NCI-H1930 (cell line): ENCODE results near the gene RRAGD.
"Not testable (repeated sequence)": the region's sequence is repeated elsewhere in the genome, so short reads cannot be mapped to it uniquely, and the experiment has no call there.

Source experiments
- DNase-seq, 2 experiments: peaks; one replicate each; lab custom pipeline; 2025; lab: John Stamatoyannopoulos, UW

Gene RRAGD

GRCh38 chr6:89411145-89412070, 665 bp downstream of the RRAGD start:
- DNase-seq, result no peak

- no peak for DNase-seq
Observed at GRCh38 chr6:89410788-89411144, 1.3 kb downstream of the RRAGD start.

- no peak for DNase-seq
Observed at GRCh38 chr6:89410231-89410761, 1.8 kb downstream of the RRAGD start.

GRCh38 chr6:89409461-89410035, 2.5 kb downstream of the RRAGD start:
- DNase-seq, result no peak

GRCh38 chr6:89406141-89406540, 5.9 kb downstream of the RRAGD start:
- DNase-seq, result no peak

GRCh38 chr6:89404512-89404911, 7.6 kb downstream of the RRAGD start:
- DNase-seq, result no peak

DNA sequence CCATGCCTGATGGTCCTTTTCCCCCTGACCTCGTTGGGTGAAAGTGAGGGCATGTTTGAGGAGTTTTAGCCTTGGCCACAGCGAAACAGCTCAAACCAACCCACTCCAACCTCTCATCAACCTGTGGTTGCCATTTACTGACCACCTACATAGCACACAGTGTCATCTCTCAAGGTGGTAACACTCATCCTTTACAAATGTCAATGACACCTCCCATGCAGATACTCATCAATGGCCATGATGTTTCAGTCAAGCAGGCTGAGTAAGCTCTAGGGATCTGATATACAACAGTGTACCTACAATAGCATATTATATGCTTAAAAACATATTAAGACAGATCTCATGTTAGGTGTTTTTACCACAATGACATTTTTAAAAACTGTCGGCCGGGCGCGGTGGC, 9.3 kb downstream of the RRAGD start:
- DNase-seq, result no peak

GRCh38 chr6:89400912-89401399, 11.1 kb downstream of the RRAGD start:
- no peak for DNase-seq

GRCh38 chr6:89400050-89400449, 12.0 kb downstream of the RRAGD start:
- DNase-seq, result no peak

- DNase-seq, result no peak
Observed at GRCh38 chr6:89398762-89399525, 13.1 kb downstream of the RRAGD start.

DNA sequence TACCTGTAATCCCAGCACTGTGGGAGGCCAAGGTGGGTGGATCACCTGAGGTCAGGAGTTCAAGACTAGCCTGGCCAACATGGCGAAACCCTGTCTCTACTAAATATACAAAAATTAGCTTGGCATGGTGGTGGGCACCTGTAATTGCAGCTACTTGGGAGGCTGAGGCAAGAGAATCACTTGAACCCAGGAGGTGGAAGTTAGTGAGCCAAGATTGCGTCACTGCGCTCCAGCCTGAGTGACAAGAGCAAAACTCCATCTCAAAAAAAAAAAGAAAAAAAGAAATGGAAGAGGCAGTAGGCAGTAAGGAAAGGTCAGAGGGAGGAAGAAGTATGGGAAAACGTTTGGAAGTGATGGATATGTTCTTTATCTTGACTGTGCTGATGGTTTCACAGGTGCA, 14.2 kb downstream of the RRAGD start:
- not testable (repeated sequence) for DNase-seq

GRCh38 chr6:89393659-89394058, 18.4 kb downstream of the RRAGD start:
- no peak for DNase-seq

DNA sequence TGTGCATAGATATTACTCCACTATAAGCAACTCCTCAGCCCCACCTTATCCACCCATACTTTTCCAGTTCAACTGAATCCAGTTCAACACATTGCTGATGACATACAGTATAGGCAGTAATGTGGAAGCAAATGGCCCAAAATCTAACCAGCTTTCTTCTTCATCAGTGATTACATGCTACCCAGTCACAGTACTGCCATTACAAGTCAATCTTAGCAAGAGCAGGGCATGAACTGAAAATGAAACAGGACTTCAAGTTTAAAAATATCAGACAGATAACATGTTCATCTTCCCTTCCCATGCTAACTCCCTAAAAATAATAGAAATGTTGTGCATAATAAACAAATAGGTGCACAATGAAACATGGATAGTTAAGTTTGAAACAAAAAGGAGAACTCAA, 19.2 kb downstream of the RRAGD start:
- DNase-seq, result no peak

GRCh38 chr6:89388846-89389245, 23.2 kb downstream of the RRAGD start:
- DNase-seq, result no peak

DNA sequence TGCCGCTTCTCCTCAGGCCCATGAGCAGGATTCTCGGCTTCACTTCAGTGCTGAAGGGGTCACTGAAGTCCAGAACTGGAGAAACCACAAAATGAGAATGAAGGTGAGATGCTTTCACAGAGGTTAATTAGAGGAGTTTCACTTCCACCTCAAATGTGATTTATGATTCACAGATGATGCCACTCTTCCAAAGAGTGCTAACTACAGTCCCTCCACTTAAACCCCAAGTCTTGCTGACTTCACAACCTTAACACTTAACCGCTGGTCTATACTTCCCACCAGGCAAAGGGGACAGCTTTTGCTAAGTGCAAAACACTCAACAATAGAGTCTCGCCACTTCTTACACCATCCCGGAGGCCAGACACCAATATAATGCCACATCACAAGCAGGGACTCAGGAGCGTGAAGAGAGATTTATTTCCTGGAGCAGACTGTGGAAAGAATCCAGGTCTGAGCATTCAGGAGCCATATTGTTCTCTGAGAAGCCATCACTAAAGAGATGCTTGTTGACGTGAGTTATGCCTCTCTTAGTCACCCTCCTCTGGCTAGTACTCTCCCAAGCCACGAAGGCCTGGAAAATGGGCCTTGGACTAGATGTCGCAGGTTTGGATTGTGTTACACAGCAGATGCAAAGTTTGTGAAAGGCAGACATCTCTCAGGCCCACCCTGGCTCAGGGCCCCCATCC, 24.4 kb downstream of the RRAGD start:
- no peak for DNase-seq

GRCh38 chr6:89386917-89387491, 25.1 kb downstream of the RRAGD start:
- DNase-seq, result no peak

DNA sequence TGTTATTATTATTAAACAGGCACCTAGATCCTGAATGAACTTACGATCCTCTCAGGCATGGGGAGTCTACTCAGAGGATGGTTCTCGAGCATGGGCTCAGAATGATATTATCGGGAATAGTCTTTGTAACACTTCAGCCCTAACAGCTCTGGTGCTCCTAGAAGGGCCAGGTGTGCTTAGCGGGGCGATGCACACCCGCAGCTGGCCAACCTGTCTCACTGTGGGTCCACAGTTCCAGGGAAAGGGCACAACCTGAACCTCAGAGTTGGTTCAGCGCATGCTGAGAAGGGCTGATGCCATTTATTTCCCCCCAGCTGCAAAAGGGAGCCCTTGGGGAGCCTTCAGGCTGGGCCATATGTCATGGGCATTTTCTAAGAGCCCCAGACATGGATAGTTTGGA, 26.2 kb downstream of the RRAGD start:
- DNase-seq, result no peak

- DNase-seq, result no peak
Observed at GRCh38 chr6:89385156-89385667, 26.9 kb downstream of the RRAGD start.

DNA sequence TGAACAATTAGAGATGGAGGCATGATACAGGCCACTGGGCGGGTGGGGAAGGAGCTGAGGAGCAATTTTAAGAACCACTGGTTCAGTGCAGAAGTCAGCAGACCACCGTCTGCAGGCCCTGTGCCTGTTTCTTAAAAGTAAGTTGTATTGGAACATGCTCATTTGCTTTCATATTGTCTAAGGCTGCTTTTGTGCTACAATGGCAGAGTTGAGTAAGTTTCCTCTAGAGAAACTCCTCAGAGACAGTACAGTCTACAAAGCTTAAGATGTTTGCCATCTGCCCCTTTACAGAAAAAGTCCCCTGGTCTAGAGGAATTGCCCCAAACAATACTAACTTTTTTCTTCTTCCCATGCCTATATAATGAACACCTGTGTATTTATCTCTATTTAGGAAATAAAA, 31.0 kb downstream of the RRAGD start:
- DNase-seq, result no peak

DNA sequence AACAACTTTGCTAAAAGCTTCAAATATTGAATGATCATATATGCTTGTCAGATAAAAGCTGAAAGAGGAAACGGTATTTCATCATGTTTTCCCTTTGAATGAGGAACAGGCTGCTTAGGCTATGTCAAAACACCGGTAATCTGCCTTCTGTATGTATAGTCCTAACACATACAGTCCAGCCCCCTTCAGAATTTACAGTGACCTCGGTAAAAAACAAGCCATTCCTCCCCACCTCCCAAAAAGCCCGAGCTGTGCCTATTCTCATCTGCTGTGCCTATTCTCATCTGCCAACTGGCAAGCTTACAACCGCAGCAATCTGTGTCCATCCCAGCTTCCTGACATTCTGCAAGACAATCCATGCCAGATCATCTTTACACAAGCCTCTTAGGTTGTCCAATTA, 32.8 kb downstream of the RRAGD start:
- no peak for DNase-seq

DNA sequence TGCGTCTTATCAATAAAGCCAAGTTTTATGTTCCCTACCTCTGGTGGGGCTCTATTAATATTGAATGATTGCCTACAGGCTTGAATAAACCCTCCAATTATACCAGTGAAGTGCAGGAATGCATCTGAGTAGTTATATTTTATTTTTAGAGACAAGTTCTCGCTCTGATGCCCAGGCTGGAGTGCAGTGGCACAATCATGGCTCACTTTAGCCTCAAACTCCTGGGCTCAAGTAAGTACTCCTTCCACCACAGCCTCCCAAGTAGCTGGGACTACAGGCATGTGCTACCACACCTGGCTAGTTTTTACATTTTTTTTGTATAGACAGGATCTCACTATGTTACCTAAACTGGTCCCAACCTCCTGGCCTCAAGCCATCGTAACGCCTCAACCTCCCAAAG, 33.4 kb downstream of the RRAGD start:
- DNase-seq, result no peak
